Neural crest cell (in vitro differentiated cells): ENCODE results near the gene CLCN7. TPM values are rescaled to one million over a fixed set of nuclear protein-coding genes. Genes with fewer than 3 reads are reported as not detected.
A peak's percentile ranks its signal among the peaks of the same experiment; 100 is the strongest.

Experiments
- DNase-seq: peaks from one replicate; pipeline ENCODE4 v3.0.0; 2021; ENCODE audit warnings: low read depth, mixed read lengths, low spot score
- H3K27ac Mint-ChIP-seq: one replicate; pipeline ENCODE4 v1.8.0; 2021; ENCODE audit warnings: mild to moderate bottlenecking, mixed read lengths; ENCODE audit not compliant: unreplicated experiment
- H3K27me3 Mint-ChIP-seq: 2 replicates; pipeline ENCODE4 v1.8.0; 2021; ENCODE audit warnings: low read depth, mild to moderate bottlenecking, mixed read lengths
- H3K36me3 Mint-ChIP-seq: 2 replicates; pipeline ENCODE4 v1.8.0; 2021; ENCODE audit warnings: low read depth, mild to moderate bottlenecking, mixed read lengths
- H3K4me1 Mint-ChIP-seq: 2 replicates; pipeline ENCODE4 v1.8.0; 2021; ENCODE audit warnings: mixed read lengths
- H3K4me3 Mint-ChIP-seq: one replicate; pipeline ENCODE4 v1.8.0; 2021; ENCODE audit warnings: mild to moderate bottlenecking, mixed read lengths
- H3K9me3 Mint-ChIP-seq: 2 replicates; pipeline ENCODE4 v1.8.0; 2021; ENCODE audit warnings: mixed read lengths
- CTCF ChIP-seq: fragments of 200-600 bp; sonication (generic); conservative IDR thresholded peaks from 2 replicates; pipeline ENCODE4 v1.5.0; 2021; ENCODE audit warnings: antibody characterized with exemption, mild to moderate bottlenecking
- total RNA-seq: library from RNA; stranded (reverse); gene quantifications from 2 replicates; pipeline ENCODE4 v1.2.1, GENCODE V29; 2021

The CLCN7 gene
- total RNA-seq, 1 donor from 2014 or later, result 82.4 TPM

- Mint-ChIP-seq H3K36me3 (no peaks in the 10 kb centered on the region), H3K27me3 (peaks cover 12% of the 10 kb centered on the region)
- TF ChIP-seq CTCF, result no peak
Measured at GRCh38 chr16:1477033-1477432, 2.2 kb upstream of the CLCN7 start.

GRCh38 chr16:1475552-1476114 is 805 bp upstream of the CLCN7 start:
- no peak for DNase-seq
- H3K27ac Mint-ChIP-seq, result peak overlapping the region; percentile 88
- H3K4me3 Mint-ChIP-seq, result peak overlapping the region; percentile 91
- no peaks in the 10 kb centered on the region for H3K36me3 Mint-ChIP-seq
- peaks cover 6% of the 10 kb centered on the region for H3K27me3 Mint-ChIP-seq
- H3K4me1 Mint-ChIP-seq, result peaks cover 23% of the 10 kb centered on the region
- no peak for TF ChIP-seq CTCF
- H3K9me3 Mint-ChIP-seq, result no peaks in the 10 kb centered on the region

More at GRCh38 chr16:1477033-1477432, 2.2 kb upstream of the CLCN7 start:
- Mint-ChIP-seq H3K4me3 (no peak overlapping the region), H3K27ac (no peak overlapping the region), H3K4me1 (peaks cover 18% of the 10 kb centered on the region), H3K9me3 (no peaks in the 10 kb centered on the region)
- no peak for DNase-seq

- Mint-ChIP-seq H3K27me3 (peaks cover 6% of the 10 kb centered on the region), H3K36me3 (no peaks in the 10 kb centered on the region), H3K9me3 (no peaks in the 10 kb centered on the region), H3K4me3 (peak overlapping the region; percentile 82), H3K4me1 (peaks cover 27% of the 10 kb centered on the region), H3K27ac (peak overlapping the region; percentile 20)
- no peak for DNase-seq
- TF ChIP-seq CTCF, result no peak
Measured at GRCh38 chr16:1474082-1474795, 589 bp downstream of the CLCN7 start.

DNA sequence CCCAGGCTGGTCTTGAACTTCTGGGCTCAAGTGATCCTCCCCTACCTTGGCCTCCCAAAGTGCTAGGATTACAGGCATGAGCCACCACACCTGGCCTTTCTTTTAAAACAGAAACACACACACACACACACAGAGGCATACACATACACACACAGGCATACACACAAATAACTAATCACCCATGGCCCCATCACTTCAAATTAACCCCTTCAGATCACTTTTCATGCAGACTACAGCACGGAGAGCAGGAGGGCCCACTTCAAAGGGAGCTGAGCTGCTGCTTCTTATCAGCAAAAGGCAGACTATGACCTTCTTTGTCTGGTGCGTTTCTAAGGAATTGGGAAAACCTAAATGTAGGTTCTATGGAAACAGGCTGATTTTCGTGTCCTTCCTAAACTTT is 1.9 kb downstream of the CLCN7 start:
- Mint-ChIP-seq H3K27ac (no peak overlapping the region), H3K9me3 (no peaks in the 10 kb centered on the region), H3K4me3 (peak overlapping the region; percentile 81), H3K27me3 (peaks cover 2% of the 10 kb centered on the region), H3K4me1 (peaks cover 27% of the 10 kb centered on the region), H3K36me3 (no peaks in the 10 kb centered on the region)
- TF ChIP-seq CTCF, result no peak
- DNase-seq, result no peak

DNA sequence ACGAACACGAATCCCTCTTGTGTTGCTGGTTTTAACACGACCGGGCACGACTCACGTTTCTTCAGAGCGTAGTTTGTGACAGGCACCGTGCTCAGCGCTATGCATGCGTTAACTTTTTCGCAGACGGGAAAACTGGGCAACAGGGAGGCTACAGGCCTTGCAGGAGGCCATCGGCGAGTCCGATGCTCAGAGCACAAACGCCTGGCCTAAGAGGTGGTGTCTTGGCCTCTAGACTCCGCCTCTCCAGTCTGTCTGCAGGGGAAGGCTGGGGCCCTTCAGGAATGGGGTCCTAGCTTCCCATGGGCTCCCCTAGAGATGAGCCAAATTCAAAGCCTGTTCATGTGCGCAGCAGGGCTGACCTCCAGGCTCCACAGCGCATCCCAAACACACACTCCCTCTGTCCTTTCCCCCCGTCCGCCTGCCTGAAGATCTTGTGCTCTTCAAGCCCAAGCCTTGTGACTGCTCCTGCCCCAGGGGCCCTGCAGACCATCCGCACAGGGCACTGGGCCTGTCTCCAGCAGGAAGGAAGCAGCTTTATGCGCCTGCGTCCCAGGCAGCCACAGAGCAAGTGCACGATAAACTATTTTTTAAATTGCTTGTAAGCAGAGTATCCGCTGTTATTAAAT is 3.1 kb downstream of the CLCN7 start:
- no peak for TF ChIP-seq CTCF
- DNase-seq, result no peak
- H3K9me3 Mint-ChIP-seq, result no peaks in the 10 kb centered on the region
- no peaks in the 10 kb centered on the region for H3K27me3 Mint-ChIP-seq
- peak overlapping the region; percentile 19 for H3K27ac Mint-ChIP-seq
- peak overlapping the region; percentile 78 for H3K4me3 Mint-ChIP-seq
- H3K4me1 Mint-ChIP-seq, result peaks cover 27% of the 10 kb centered on the region
- H3K36me3 Mint-ChIP-seq, result no peaks in the 10 kb centered on the region
